ENCODE results near the gene POLE.

POLE gene

DNA sequence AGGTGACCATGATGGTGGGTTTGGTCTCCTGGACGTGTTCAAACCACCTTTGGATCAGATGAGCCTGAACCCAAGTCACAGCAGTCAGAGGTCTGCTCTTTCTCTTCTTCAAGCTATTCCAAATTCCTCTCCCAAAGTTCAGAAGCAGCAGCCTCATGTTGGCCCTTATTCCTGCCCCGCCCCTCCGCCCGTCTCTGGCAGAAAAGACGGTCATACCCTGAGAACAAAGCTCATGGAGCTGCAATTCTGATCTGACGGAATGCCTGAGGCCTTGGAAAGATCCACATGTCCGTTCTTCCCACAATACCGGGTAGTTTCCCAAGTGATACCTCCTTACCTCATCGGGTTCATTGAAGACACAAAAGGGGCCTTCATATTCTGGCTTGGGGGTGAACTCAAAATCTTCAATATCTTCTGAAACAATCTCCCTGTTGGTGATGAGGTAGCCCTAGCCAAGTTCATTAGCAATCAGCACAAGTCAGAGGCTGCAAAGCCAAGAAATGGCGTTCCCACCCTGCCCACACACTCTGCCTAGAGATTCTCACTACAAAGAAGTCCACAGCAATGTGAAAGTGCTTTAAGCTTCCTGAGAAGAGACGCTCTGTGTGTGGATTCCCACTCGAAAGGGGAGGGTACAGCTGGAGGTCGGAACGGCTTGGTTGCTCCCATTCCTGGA lies 11.2 kb downstream of the POLE start:
- DNase-seq: no peak

DNA sequence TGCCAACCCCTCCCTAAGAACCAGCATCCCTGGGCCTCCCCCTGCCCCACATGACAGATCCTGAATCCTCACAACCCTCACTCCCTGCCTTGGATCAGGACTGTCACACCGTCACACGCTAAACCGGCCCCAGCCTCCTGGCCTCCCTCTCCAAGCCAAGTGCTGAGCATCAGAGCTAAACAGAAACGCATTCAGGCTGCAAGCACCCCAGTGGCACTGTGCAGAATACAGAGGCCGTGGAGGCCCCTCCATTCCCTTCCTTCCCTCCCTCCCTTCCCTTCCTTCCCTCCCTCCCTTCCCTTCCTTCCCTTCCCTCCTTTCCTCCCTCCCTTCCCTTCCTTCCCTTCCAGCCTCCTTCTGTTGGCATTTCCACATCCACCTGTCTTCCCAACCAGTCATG lies 12.6 kb downstream of the POLE start:
- DNase-seq: no peak

DNA sequence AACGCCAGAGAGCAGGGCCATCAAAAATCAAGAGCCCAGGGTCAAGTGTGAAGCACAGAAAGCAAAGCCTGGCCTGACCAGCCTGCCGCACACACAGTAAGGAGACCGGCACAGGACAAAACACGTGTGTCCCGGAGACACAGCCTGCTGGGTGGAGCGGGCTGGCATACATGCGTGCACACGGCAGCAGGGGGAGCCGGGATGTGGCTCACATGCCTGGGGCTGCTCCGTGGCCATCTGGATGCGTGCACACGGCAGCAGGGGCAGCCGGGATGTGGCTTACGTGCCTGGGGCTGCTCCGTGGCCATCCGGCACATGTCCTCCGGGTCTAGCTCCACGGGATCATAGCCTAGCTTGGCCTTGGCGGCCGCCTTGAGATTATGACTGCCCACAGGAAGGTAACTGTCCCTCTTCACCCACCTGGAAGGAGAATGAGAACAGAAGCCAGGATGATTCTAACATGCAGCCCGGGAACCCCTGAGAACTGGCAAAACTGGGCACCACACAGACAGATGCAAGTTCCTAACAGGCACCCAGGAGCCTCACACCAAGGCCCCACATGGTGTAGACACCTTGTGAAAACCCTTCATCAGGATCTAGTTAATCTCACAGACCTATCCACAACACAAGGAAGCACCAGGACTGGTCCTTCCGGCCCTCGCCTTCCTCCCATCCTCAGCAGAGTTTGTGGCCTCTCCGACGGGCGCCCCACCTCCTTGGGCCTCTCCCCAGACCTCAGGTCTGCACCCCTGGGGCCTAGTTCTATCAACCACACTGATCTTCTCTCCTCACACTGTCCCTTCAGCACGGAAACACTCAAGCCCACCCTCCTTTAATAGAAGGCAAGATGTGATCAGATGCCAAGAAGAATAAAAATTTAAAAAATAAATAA lies 13.6 kb downstream of the POLE start:
- no peak for DNase-seq

GRCh38 chr12:132672678-132673077 lies 14.5 kb downstream of the POLE start:
- DNase-seq: no peak

DNA sequence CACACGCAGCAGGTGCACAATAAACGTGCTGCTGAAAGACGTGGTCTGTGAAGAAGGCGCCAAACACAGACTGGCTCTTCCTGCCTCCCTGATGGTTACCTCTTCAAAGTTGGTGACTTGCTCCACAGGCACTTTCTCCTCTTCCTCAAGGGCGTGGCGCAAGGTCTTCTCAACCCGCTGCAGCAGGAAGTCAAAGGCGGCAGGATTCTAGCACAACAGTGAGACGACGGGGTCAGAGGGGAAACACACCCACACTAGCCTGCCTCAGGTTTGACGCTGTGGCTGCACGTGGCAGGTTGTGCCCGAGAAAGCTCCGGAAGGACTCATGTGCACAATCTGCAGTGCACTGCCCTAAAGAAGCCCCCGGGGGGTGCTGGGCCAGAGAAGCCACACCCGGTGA lies 15.0 kb downstream of the POLE start:
- no peak for DNase-seq

DNA sequence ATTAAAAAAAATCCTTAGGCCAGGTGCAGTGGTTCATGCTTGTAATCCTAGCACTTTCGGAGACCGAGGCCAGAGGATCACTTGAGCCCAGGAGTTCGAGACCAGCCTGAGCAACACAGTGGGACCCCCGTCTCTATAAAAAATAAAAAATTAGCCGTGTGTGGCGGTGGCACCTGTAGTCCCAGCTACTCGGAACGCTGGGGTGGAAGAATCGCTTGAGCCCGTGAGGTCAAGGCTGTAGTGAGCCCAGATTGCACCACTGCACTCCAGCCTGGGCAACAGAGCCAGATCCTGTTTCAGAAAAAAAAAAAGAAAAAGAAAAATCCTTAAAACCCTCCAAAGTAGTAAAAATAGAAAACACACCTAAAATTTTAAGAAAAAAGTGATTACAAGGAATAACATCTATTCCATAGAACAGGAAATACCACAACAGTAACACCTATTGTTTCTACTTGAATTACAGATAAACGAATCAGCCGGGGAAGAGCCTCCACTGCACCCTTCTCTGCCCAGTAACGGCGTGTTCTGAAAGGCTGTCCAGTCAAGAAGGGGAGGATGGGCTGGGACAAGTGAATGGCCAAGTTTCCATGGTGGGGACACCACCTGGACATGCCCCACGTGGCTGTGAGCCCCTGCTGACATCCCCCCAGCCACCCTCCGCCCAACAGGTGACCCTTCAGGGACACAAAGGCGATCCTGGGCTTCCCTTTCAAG lies 17.8 kb downstream of the POLE start:
- DNase-seq: no peak

DNA sequence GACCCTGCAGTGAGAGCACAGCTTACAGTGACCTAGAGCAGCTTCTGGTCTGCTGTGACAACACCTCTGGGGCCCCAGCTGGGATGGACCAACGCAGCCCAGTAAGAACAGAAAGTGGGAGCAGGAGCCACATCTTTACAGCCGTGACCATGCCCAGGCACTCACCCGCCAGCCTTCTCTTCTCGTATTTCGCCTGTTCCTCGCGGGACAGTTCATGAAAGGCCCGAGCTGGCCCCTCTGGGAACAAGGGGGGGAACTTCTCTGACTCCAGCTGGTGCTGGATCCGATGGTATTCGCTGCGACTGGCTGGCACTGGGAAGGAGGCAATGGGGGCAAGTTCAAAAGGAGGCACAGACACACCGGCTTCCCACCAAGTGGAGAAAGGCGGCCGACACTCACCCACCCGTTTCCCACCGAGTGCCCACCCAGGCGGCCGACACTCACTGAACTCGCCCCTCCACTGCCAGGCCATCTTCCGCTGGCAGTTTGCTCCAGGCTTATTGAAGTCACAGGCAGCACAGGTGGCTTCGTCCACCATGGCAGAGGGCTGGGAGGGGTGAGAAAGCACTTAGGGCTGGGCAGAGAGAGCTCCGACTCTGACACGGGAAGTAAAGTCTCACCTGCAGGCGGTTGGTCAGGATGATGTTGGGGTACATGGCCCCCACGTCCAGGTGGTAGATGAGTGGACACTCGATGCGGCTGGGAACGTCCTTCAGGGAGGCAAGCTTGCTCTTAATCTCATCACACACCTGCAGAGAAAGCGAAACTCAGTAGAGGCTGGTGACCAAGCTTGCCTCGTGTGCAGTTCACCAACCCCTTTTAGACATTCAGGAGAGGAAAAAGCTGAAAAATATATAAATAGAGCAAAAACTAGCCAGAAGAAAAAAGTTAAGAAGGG lies 18.7 kb downstream of the POLE start:
- DNase-seq: no peak

- no peak for DNase-seq
Observed at GRCh38 chr12:132665794-132666193, 21.3 kb downstream of the POLE start.

- DNase-seq: no peak
Observed at GRCh38 chr12:132665149-132665491, 22.0 kb downstream of the POLE start.

GRCh38 chr12:132664206-132665148 lies 22.7 kb downstream of the POLE start:
- DNase-seq: no peak

DNA sequence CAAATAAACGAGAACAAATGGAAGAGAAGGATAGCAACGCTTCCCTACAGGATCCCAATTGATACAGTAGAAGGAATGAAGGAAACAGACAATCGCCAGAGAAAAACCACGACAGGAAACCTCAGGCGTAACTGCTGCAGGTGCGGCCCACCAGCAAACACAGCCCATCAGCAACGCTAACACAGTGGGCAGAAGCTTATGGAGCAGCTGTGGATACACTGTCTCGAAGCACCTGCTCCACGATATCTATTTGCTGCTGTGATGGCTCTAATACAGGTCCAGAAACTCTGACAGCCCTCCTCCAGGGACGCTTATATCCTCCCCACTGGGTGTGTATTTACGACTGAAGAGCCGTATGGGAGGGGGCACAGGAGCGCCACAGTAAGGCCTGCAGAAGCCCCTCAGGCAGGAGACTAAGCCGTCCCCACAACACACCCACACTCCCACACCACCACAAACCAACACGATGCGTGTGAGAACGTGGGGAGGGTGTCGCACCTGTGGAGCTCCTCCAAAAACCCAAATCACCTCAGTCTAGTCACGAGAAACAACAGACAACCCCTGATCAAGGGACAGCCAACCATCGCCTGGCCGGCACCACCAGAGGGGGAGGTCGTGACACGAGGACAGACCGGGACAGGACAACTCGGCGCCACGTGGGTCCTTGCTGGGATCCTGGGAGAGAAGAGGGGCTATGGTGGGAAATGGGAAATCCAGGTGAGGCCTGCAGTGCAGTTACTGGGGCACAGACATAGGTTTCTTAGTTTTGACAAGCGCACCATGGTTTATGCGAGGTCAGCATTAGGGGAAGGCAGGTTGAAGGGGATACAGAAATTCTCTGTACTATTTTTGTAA lies 24.0 kb downstream of the POLE start:
- DNase-seq: no peak

DNA sequence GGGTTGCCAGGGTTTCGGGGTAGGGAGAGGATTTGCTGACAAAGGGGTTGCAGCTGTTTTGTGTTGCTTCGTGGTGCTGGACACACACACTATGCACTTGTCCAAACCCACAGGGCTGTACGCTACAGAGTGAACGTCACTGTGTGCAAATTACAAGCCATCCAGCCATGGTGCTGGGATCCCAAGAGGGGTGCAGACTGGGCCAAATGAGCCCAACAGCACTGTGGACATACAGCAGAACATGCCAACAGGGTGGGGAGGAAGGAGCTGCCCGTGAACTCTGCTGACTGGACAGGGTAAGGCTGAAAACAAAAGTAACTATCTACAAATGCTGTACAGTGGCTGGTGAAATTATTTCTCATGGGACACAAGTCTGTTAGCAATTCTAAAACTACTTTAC lies 25.2 kb downstream of the POLE start:
- no peak for DNase-seq

DNA sequence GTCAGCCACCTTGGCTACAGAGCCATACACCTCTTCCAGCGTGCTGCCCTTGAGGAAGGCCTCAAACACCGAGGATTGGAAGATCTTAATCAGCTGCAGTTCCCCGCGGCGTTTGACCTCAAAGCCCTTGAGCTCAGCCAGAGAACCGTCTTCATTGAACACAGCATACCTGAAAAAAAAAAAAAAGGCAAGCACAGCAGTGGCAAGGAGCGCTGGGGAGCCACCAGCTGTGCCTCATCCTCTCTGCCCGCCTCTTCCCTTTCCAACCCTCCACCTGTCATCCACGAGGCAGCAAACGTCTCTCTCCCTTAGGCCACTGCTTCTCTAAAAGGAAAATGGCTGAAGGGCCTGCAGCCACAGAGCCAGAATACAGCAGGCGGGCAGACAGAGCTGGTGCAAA lies 26.1 kb downstream of the POLE start:
- no peak for DNase-seq

GRCh38 chr12:132660052-132660451 lies 27.1 kb downstream of the POLE start:
- DNase-seq: no peak

DNA sequence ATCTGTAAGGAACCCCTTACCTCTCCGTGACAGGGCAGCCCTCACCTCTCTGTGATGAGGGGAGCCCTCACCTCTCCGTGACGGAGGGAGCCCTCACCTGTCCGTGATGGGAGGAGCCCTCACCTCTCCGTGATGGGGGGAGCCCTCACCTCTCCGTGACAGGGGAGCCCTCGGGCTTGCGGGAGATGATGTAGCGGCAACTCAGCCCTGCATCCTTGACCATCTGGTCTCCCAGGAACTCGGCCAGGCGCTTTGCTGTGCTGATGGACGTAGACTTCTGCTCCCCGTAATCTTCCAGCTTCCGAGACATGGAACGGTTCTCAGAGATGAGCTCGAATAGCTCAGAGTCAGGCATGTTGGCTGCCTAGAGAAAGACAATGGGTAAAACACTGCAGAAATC lies 28.0 kb downstream of the POLE start:
- no peak for DNase-seq

DNA sequence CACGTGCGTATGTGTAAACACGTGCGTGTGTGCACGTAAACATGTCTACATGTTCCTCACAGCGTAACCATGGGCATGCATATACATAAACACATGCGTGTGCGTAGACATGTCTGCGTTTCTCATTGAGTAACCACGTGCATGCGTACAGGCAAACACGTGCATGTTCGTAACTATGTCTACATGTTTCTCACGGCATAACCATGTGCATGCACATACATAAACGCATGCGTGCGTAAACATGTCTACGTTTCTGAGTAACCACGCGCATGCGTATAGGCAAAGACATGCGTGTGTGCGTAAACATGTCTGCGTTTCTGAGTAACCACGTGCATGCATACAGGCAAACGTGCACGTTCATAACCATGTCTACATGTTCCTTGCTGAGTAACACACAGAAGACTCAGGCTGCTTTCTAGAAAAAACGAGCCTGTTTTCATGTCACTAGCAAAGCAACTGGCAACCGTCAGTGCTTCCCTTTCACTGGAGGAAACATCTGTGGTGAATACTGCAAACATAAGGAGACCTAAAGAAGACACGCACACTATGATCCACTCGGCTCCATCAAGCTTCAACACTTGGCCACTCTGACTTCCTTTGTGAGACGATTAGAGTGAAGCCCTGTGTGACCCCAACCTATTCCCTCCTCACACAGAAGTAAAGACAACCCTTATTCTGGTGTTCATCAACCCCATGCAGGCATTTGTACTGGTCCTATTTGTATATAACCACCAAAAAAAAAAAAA lies 28.8 kb downstream of the POLE start:
- no peak for DNase-seq

DNA sequence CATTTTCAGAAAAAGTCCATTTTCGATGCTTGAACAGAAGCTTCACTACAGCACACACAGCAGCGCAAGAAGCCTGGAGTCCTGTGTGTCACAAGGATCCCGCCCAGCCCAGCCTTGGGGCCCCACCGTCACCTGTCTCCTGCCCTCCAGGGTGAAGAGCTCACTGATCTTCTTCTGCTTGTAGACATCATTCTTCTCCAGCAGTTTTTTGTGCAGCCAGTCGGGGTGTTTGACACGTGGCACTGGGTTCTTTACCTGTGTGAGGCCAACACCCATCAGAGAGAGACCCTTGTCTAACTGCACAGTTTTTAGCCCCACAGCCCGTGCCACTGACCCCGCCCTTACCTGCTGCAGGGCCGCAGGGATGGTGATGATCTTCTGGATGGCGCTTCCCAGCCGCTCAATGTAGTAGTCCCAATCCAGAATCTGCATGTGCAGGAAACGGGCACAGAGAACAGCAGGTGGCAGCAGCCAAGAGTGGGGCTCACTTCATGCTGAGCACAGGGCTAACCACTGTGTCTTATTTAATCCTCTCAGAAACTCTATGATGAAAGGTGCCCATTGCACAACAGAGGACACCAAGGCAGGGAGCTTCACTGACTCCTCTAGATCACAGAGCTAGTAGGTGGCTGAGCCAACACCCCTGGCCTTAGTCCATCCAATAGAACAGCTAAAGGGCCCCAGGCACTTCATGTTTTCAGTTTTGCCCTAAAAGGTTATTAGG lies 30.0 kb downstream of the POLE start:
- no peak for DNase-seq

GRCh38 chr12:132653567-132654290 lies 33.4 kb downstream of the POLE start:
- peak; percentile 30 for DNase-seq
